Loucy (cell line): ENCODE measurements around the gene MCEE.

Source experiments
- H2AFZ ChIP-seq: fragments of 200-600 bp; sonication (generic); 2 replicates; pipeline ENCODE4 v1.6.0; 2016; ENCODE audit warnings: antibody characterized with exemption, mild to moderate bottlenecking, low read length, moderate library complexity
- H3F3A ChIP-seq: fragments of 200-600 bp; 2 replicates; pipeline ENCODE4 v1.6.0; 2016; ENCODE audit warnings: antibody characterized with exemption, low read depth, mild to moderate bottlenecking
- H3K27me3 ChIP-seq: fragments of 200-600 bp; sonication (generic); 2 replicates; pipeline ENCODE4 v1.6.1; 2014; ENCODE audit warnings: low read length, mild to moderate bottlenecking; ENCODE audit not compliant: insufficient read depth, poor library complexity, severe bottlenecking
- H3K36me3 ChIP-seq: fragments of 200-600 bp; sonication (generic); 2 replicates; pipeline ENCODE4 v1.6.1; 2016; ENCODE audit warnings: low read length; ENCODE audit not compliant: insufficient read depth
- H3K4me1 ChIP-seq: fragments of 200-600 bp; sonication (generic); 2 replicates; pipeline ENCODE4 v1.5.1; 2014; ENCODE audit warnings: low read length, mild to moderate bottlenecking; ENCODE audit not compliant: insufficient read depth, poor library complexity, severe bottlenecking
- H3K4me2 ChIP-seq: fragments of 200-600 bp; sonication (generic); 2 replicates; pipeline ENCODE4 v1.6.0; 2014; ENCODE audit warnings: antibody characterized with exemption, low read length, low read depth, mild to moderate bottlenecking; ENCODE audit not compliant: poor library complexity, severe bottlenecking
- H3K4me3 ChIP-seq: fragments of 200-600 bp; sonication (generic); 2 replicates; pipeline ENCODE4 v1.5.1; 2014; ENCODE audit warnings: low read length, mild to moderate bottlenecking, mixed read lengths; ENCODE audit not compliant: poor library complexity, severe bottlenecking
- H3K79me2 ChIP-seq: fragments of 200-600 bp; sonication (generic); 2 replicates; pipeline ENCODE4 v1.6.1; 2014; ENCODE audit warnings: low read length; ENCODE audit not compliant: insufficient read depth
- H3K9ac ChIP-seq: fragments of 200-600 bp; sonication (generic); 2 replicates; pipeline ENCODE4 v1.6.0; 2014; ENCODE audit warnings: mild to moderate bottlenecking, low read depth, low read length, moderate library complexity; ENCODE audit not compliant: poor library complexity, severe bottlenecking
- H3K9me2 ChIP-seq: fragments of 200-600 bp; sonication (generic); replicated peaks from 2 replicates; pipeline ENCODE4 v1.6.1; 2016; ENCODE audit warnings: low read depth, low read length, mixed read lengths
- H3K9me3 ChIP-seq: fragments of 200-600 bp; sonication (generic); 2 replicates; pipeline ENCODE4 v1.6.1; 2014; ENCODE audit warnings: mild to moderate bottlenecking, antibody characterized with exemption, low read length, low read depth; ENCODE audit not compliant: insufficient read depth
- H4K20me1 ChIP-seq: fragments of 200-600 bp; sonication (generic); 2 replicates; pipeline ENCODE4 v1.6.0; 2014; ENCODE audit warnings: antibody characterized with exemption, low read length, mild to moderate bottlenecking; ENCODE audit not compliant: insufficient read depth, poor library complexity, severe bottlenecking
- CTCF ChIP-seq: fragments of 200-600 bp; sonication (generic); conservative IDR thresholded peaks from 2 replicates; pipeline ENCODE4 v1.5.1; 2014; ENCODE audit warnings: mild to moderate bottlenecking, antibody characterized with exemption, low read length
- EZH2phosphoT487 ChIP-seq: fragments of 200-600 bp; IDR thresholded peaks from 2 replicates; pipeline ENCODE4 v1.6.1; 2018; ENCODE audit warnings: antibody characterized with exemption, mild to moderate bottlenecking, moderate library complexity, borderline replicate concordance

MCEE gene

GRCh38 chr2:71153585-71154224 lies 23.7 kb upstream of the MCEE start:
- H3K4me1 ChIP-seq, result no peaks in the 10 kb centered on the region
- no peak for TF ChIP-seq CTCF
- TF ChIP-seq EZH2phosphoT487, result no peak
- H3K9me2 ChIP-seq, result no peaks in the 10 kb centered on the region
- no peaks in the 10 kb centered on the region for H3F3A ChIP-seq
- no peak overlapping the region for H3K4me2 ChIP-seq
- no peak overlapping the region for H3K9ac ChIP-seq
- H4K20me1 ChIP-seq, result no peaks in the 10 kb centered on the region
- no peaks in the 10 kb centered on the region for H3K79me2 ChIP-seq
- no peak overlapping the region for H3K4me3 ChIP-seq
- H3K27me3 ChIP-seq, result no peaks in the 10 kb centered on the region
- no peaks in the 10 kb centered on the region for H3K9me3 ChIP-seq
- no peak overlapping the region for H2AFZ ChIP-seq
- H3K36me3 ChIP-seq, result peaks cover 20% of the 10 kb centered on the region; the same call in 1 of the 2 replicates

DNA sequence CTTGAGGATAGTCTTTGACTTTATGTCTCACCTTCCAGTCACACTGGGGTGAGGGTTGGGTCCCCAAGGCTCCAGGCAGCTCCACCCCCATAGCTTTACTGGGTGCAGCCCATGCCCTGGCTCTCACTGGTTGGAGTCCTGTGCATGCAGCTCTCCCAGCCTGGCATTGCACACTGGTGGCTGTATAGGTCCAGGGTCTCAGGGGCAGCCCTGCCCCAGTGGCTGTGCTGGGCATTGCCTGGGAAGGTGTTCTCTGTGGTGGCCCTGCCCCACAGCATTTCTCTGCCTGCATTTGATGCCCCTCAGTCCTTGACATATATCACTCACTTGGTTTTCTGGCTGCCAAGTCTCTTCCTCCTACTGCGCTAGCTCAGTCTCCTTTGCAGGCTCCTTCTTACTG lies 21.6 kb upstream of the MCEE start:
- TF ChIP-seq EZH2phosphoT487 (no peak), CTCF (peak; percentile 21; the same call in 1 of the 2 replicates)
- Histone ChIP-seq H2AFZ (no peak overlapping the region), H3K79me2 (no peaks in the 10 kb centered on the region), H4K20me1 (no peaks in the 10 kb centered on the region), H3K27me3 (no peaks in the 10 kb centered on the region), H3F3A (no peaks in the 10 kb centered on the region), H3K4me3 (no peak overlapping the region), H3K4me1 (no peaks in the 10 kb centered on the region), H3K9me3 (no peaks in the 10 kb centered on the region), H3K36me3 (peaks cover 36% of the 10 kb centered on the region; the same call in 1 of the 2 replicates), H3K9me2 (no peaks in the 10 kb centered on the region), H3K9ac (no peak overlapping the region), H3K4me2 (no peak overlapping the region)

- Histone ChIP-seq H4K20me1 (no peaks in the 10 kb centered on the region), H3F3A (no peaks in the 10 kb centered on the region), H3K9me3 (no peaks in the 10 kb centered on the region), H3K4me1 (no peaks in the 10 kb centered on the region), H3K36me3 (peaks cover 48% of the 10 kb centered on the region; the same call in 1 of the 2 replicates), H3K4me3 (no peak overlapping the region), H3K9me2 (no peaks in the 10 kb centered on the region), H3K9ac (no peak overlapping the region), H3K4me2 (no peak overlapping the region), H2AFZ (no peak overlapping the region), H3K27me3 (no peaks in the 10 kb centered on the region), H3K79me2 (no peaks in the 10 kb centered on the region)
- TF ChIP-seq EZH2phosphoT487, result no peak
- TF ChIP-seq CTCF, result no peak
Observed at GRCh38 chr2:71150082-71150816, 20.2 kb upstream of the MCEE start.
